ENCODE data around the gene SMIM5. TPM values are rescaled to one million over a fixed set of nuclear protein-coding genes. Genes with fewer than 3 reads are reported as not detected.

SMIM5 gene
- polyA plus RNA-seq, 3 donors = 0.15 to 3.3 (median 0.43) TPM

GRCh38 chr17:75627094-75627493, 6.1 kb upstream of the SMIM5 start:
- Histone ChIP-seq H3K27me3 (ENCODE audit: control insufficient read depth in 2 of 2, insufficient read depth in 2 of 2, low read length in 2 of 2) (no peaks in the 10 kb centered on the region), H3K4me3 (replicated peaks in 1 of 3; ENCODE audit: low read depth in 2 of 3, low read length in 3 of 3) (no peak overlapping the region), H3K27ac (ENCODE audit: low read depth in 1 of 2, low read length in 2 of 2) (no peak overlapping the region), H3K4me1 (ENCODE audit: control insufficient read depth in 1 of 2, insufficient read depth in 2 of 2, low read length in 2 of 2) (no peaks in the 10 kb centered on the region), H3K9ac (ENCODE audit: insufficient read depth, low read length, poor library complexity, severe bottlenecking) (no peak overlapping the region), H2AFZ (ENCODE audit: insufficient read depth, low read depth, low read length, poor library complexity, severe bottlenecking) (no peak overlapping the region), H3K9me3 (replicated peaks in 1 of 2; ENCODE audit: control insufficient read depth in 1 of 2, insufficient read depth in 1 of 2, low read length in 2 of 2) (no peaks in the 10 kb centered on the region), H4K20me1 (ENCODE audit: insufficient read depth, low read length) (no peaks in the 10 kb centered on the region), H3K36me3 (replicated peaks in 1 of 2; ENCODE audit: control insufficient read depth in 1 of 2, insufficient read depth in 2 of 2, low read length in 2 of 2) (peaks cover 62% of the 10 kb centered on the region in 2 donors), H3K4me2 (replicated peaks; ENCODE audit: extremely low read depth, low read length, poor library complexity, severe bottlenecking) (no peak overlapping the region), H3K79me2 (ENCODE audit: insufficient read depth, low read length) (no peaks in the 10 kb centered on the region)
- DNase-seq = no peak
- 97% methylated on average over 6 of the region's 10 CpGs for WGBS (ENCODE audit: insufficient coverage)
- no peak overlapping the region for H3K4me3 Mint-ChIP-seq
- peaks cover 36 to 72% of the 10 kb centered on the region in 2 donors for H3K36me3 Mint-ChIP-seq
- no peaks in the 10 kb centered on the region for H3K4me1 Mint-ChIP-seq
- H3K27me3 Mint-ChIP-seq (ENCODE audit: low read depth in 3 of 3) = peaks cover 0 to 4% (median 3%) of the 10 kb centered on the region in 3 donors
- intact Hi-C loops (cut with micrococcal nuclease) = no loop called here
- no peak overlapping the region for H3K27ac Mint-ChIP-seq
- H3K9me3 Mint-ChIP-seq = peaks cover 0 to 2% (median 0%) of the 10 kb centered on the region in 7 donors
- TF ChIP-seq CTCF (IDR thresholded peaks at IDR 0.05) = no peak

GRCh38 chr17:75628425-75628824, 4.8 kb upstream of the SMIM5 start:
- peaks cover under 1 to 5% (median 3%) of the 10 kb centered on the region in 3 donors for H3K27me3 Mint-ChIP-seq (ENCODE audit: low read depth in 3 of 3)
- H2AFZ ChIP-seq (ENCODE audit: insufficient read depth, low read depth, low read length, poor library complexity, severe bottlenecking) = no peak overlapping the region
- no peak overlapping the region for H3K9ac ChIP-seq (ENCODE audit: insufficient read depth, low read length, poor library complexity, severe bottlenecking)
- H3K36me3 Mint-ChIP-seq = peaks cover 30 to 59% of the 10 kb centered on the region in 2 donors
- no peaks in the 10 kb centered on the region for H3K79me2 ChIP-seq (ENCODE audit: insufficient read depth, low read length)
- TF ChIP-seq CTCF (IDR thresholded peaks at IDR 0.05) = no peak
- intact Hi-C loops (cut with micrococcal nuclease) = no loop called here
- H3K9me3 ChIP-seq (replicated peaks in 1 of 2; ENCODE audit: control insufficient read depth in 1 of 2, insufficient read depth in 1 of 2, low read length in 2 of 2) = no peaks in the 10 kb centered on the region
- no peak overlapping the region for H3K4me3 Mint-ChIP-seq
- no peak for DNase-seq
- no peak overlapping the region for H3K4me3 ChIP-seq (replicated peaks in 1 of 3; ENCODE audit: low read depth in 2 of 3, low read length in 3 of 3)
- 90% methylated on average over 3 of the region's 6 CpGs for WGBS (ENCODE audit: insufficient coverage)
- H3K4me1 ChIP-seq (ENCODE audit: control insufficient read depth in 1 of 2, insufficient read depth in 2 of 2, low read length in 2 of 2) = peaks cover 5 to 6% of the 10 kb centered on the region in 2 donors
- peaks cover 9% of the 10 kb centered on the region for H4K20me1 ChIP-seq (ENCODE audit: insufficient read depth, low read length)
- no peak overlapping the region for H3K27ac ChIP-seq (ENCODE audit: low read depth in 1 of 2, low read length in 2 of 2)
- H3K4me2 ChIP-seq (replicated peaks; ENCODE audit: extremely low read depth, low read length, poor library complexity, severe bottlenecking) = no peak overlapping the region
- H3K4me1 Mint-ChIP-seq = peaks cover 5% of the 10 kb centered on the region
- H3K27ac Mint-ChIP-seq = peak overlapping the region in 3 of 7 donors; percentile 21 to 52 (median 41)
- peaks cover 0 to 2% (median 0%) of the 10 kb centered on the region in 7 donors for H3K9me3 Mint-ChIP-seq
- H3K36me3 ChIP-seq (replicated peaks in 1 of 2; ENCODE audit: control insufficient read depth in 1 of 2, insufficient read depth in 2 of 2, low read length in 2 of 2) = peaks cover 52% of the 10 kb centered on the region in 2 donors
- H3K27me3 ChIP-seq (ENCODE audit: control insufficient read depth in 2 of 2, insufficient read depth in 2 of 2, low read length in 2 of 2) = no peaks in the 10 kb centered on the region

Data from CD14-positive monocyte (primary cell).